GM18505 (cell line): Measurements from ENCODE around the gene TLL2.

Experiments used
- ATAC-seq: cut with Tn5 transposase; IDR thresholded peaks from one replicate; pipeline ENCODE4 v1.9.1; 2021; ENCODE audit not compliant: unreplicated experiment
- POLR2A ChIP-seq: IDR thresholded peaks from 4 replicates; pipeline ENCODE4 v1.6.1; 2011; ENCODE audit warnings: borderline replicate concordance; ENCODE audit not compliant: insufficient read depth, insufficient read length; ENCODE audit errors: extremely low read depth

TLL2 gene

DNA sequence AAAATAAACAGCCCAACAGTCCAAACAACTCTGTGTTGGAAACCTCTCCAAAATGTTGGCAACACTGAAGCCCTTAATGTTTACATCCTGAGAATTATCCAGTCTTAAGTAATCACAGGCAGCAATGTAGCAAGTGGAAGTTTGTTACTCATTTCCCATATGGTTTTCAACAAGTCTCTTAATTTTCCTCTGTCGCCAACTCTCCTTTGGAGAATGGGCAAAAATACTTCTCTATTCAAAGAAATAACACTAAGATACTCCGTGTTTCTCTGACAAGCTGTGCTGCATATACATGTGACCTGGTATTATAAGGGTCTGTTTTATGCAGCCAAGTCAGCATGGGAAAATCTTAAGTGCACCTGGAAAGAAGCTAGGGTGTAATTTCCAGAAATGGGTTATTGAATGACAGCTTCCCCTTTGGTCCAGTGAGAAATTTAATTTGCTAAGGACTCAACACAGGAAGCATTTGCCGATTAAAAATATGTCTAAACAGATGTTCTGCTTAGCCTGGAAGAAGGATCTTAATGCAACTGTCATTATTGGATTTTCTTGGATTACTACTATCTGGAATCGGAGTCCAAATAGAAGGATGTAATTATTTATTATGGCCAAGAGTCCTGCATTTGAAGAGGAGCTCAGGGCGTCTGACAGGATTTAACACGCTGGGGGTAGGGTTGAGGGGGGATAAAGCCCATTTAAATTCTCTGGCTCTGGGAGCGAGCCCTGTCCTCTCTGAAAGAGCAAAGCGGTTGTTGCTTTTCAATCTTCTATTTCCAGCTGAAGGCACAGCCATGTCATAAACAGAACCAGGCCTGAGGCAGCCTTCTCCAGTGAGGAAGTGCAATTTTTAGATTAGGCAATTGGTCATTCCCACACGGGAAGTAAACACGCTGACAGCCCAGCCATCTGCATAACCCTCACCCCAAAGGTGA is 73.1 kb downstream of the TLL2 start:
- TF ChIP-seq POLR2A = no peak
- no peak for ATAC-seq

DNA sequence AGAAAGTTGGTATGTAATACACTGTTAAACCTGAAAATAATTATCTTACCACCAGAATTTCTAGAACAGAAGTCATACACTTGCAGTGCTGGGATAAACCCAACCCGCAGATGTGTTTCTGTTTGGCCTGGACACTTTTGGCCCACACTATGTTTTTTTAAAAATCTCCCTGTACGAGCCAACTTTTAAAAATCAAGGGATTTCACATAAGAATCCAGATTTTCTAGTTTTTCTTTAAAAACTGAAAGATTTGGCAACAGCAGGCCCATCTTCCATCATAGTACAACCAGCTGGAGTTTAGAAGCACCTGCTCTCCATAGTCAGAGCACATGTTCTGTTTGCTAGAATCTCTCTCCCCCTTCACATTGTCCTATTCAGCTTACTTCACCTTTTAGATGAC is 74.0 kb downstream of the TLL2 start:
- TF ChIP-seq POLR2A = no peak

DNA sequence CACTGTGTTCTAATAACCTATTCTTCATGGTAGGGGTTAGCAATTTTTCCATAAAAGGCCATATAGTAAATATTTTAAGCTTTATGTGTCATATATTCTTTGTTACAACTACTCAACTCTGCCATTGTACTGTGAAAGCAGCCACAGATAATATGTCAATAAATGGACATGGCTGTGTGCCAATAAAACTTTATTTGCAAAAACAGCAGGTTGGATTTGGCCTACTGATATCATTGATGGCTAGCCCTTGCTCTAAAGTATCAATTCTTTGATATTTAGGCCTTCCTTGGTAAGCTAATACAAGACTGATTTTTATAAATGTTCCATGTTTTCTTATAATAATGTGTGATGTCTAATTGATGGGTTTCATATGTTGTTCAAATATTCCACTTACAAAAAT is 77.7 kb downstream of the TLL2 start:
- no peak for TF ChIP-seq POLR2A
- no peak for ATAC-seq

More for the DNA sequence above, 74.0 kb downstream of the TLL2 start:
- ATAC-seq = no peak

DNA sequence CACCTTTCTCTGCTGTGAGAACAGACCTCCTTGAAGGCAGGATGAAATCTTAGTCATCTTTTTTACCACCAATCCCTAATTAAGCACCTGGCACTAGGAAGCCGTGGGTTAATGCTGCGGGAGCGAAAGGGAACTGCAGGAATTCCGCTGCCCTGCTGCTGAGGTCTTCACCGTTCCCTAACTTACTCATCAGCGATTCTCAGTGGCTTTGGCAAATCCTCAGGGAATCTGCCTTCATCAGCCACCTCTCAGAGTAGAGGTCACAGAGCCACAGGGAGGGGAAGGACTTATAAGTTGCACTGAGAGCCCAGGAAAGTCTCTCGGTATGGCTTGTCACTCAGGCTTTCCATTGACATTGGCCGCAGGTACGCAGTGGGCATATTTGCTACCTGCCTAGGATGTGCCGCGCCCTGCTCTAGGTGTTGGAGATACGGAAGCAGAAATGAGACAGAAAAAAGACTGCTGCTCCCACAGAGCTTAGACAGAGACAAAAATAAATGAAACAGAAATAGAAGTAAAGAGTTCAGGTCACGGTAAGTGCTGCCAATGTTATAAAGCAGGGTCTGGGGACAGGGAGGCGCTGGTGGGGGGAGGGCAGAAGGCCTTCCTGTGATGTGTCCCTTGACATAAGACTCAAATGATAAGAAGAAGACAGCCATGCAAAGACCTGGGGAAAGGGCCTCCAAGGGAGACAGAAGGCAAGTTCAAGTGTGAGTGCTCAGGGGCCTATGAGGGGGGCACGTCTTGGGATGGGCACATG is 82.3 kb downstream of the TLL2 start:
- TF ChIP-seq POLR2A = no peak
- ATAC-seq = no peak

DNA sequence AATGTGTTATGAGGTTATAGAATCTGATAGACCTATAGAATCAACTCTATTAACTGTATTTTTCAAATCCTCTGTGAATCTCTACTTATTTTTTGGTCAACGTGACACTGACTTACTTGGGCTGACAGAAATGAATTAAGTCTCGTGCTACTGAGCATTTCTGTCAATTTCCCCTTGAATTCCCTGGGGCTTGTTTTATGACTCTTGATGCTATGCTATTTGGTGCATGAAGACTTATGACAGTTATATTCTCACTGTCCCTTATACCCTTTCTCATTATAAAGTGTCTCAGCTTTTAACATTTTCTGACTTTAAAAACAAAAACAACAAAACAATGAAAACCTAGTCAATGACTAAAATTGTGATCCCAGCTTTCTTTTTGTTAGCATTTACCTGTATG is 86.4 kb downstream of the TLL2 start:
- TF ChIP-seq POLR2A = no peak

DNA sequence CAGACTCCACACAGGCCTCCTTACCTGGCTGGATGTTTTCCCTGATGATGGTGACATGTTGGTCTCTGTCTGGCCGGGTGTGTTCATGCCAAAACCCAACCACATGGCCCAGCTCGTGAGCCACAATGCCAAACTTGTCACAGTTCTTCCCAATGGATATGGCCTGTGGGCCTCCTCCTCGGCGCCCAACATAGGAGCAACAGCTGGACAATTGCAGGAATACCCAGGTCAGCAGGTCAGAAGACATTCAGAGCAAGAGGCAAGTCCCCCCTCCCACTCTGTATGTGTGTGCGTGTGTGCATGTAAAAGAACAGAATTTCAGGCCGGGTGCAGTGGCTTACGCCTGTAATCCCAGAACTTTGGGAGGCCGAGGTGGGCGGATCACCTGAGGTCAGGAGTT is 91.2 kb downstream of the TLL2 start:
- TF ChIP-seq POLR2A = no peak
- no peak for ATAC-seq

More for the DNA sequence above, 86.4 kb downstream of the TLL2 start:
- no peak for ATAC-seq

DNA sequence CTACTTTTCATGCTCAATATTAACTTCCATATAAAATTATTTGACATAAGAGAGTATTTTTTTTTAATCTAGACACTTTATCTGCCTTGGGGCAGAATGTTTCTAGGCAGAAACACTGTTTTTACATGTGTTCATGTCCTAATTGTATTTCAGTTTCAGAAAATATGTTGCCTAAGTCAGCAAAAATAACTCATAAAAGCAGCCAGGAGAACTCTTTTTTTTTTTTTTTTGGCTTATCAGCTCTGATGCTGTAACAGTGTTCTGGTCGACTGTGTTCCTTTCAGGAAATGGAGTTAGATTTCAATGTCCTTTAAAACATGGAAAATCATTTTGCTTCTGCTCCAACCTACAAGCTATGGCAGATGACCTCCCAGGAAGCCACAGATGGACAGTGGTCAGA is 91.7 kb downstream of the TLL2 start:
- ATAC-seq = no peak
- no peak for TF ChIP-seq POLR2A

DNA sequence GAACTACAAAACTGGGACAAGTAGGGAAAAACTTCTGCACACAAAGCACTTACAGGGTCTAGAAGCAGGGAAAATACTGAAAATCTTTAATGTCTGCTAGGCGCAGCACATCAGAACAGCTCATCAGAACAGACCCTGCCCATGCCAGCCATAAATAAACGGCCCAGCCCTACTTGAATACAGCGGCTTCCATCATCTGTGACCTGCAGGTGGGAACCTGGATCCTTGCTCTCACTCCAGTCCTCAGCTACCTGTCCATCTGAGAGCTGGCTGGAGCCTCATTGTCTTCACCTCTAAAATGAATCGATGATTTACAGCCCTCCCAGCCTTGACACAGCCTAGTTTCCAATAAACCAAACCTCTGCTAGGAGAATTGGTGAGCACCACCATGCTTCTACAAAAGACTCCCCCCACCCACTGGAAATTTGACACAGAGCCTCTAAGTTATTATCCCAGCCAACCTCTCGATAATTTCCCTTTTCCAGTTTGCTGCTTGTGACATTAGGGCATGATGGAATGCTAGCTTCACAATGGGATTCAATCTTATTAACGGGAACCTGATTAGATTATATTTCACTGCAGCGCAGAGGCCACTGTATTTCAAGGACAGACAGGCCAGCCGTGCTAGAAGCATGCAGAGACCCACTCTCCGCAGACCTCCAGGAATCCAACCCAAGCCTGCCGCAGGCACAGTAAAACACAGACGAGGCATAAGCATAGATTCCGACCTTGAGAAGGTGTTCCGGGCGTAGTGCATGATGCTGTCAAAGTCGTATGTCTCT is 93.3 kb downstream of the TLL2 start:
- no peak for ATAC-seq
- TF ChIP-seq POLR2A = no peak

DNA sequence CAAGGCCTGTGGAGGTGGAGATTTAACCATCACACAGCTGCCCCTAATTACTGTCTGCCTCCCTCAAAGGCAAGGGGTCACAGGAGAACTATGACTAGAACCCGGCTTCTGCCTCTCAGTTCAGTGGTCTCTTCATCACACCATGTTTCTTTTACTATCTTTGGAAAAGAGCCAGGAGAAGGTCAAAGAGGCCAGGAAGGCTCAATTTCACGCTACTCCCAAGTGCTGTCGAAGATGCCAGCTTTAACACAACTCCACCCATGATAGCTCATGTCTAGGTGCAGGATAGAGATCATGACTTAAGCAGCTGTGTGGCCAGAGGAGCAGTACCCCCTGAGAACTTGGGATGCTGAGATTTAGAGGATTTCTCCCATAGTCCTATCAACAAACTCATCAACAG is 94.4 kb downstream of the TLL2 start:
- ATAC-seq = no peak
- no peak for TF ChIP-seq POLR2A

DNA sequence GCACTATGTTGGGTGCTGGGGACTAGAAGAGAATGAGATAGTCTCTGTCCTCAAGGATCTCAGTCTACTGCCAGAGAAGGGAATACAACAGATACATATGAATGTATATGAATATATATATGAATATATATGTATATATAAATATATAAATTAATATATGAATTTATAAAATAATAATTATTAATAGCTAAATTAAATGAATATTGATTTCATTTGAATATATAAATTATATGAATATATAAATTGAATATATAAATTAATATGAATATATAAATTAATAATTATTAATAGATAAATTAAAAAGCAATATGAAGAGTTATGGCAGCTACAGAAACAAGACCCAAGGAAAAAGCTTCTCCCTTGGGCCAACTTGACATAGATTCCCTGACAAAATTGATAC is 95.1 kb downstream of the TLL2 start:
- no peak for ATAC-seq
- no peak for TF ChIP-seq POLR2A

DNA sequence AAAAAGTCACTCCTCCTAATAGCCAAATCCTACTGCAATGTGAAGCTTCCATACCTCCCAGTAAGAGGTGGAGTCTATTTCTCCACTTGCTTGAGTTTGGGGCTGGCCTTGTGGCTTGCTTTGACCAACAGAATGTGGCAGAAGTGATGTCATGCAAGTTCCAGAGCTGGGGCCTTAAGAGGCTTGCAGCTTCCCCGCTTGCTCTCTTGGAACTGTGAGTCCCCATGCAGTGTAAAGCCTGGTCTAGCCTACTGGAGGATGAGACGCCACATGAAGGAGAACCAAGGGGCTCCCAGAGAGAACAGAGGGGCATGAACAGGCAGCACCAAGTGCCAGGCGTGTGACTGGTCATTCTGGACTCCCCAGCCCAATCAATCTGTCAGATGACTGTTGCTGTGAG is 96.3 kb downstream of the TLL2 start:
- no peak for TF ChIP-seq POLR2A
- no peak for ATAC-seq

DNA sequence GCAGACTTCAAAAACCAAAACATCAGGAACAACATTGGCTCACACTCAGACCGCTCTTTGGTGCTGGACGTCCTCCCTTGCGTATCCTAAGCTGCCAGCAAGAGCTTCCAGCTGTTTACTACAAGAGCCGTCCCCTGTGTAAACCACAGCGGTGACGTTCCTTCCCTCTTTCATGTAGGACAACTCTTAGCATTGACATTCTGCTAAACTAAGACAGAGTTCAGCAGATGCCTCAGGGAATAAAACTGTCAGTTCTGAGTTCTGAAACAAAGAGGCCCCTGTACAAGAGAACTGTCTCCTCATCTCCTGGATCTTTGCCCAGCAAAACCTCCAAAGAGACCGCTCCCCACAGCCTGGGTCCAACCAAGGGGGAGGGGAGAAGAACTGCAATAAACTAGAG is 97.1 kb downstream of the TLL2 start:
- no peak for ATAC-seq
- TF ChIP-seq POLR2A = no peak

DNA sequence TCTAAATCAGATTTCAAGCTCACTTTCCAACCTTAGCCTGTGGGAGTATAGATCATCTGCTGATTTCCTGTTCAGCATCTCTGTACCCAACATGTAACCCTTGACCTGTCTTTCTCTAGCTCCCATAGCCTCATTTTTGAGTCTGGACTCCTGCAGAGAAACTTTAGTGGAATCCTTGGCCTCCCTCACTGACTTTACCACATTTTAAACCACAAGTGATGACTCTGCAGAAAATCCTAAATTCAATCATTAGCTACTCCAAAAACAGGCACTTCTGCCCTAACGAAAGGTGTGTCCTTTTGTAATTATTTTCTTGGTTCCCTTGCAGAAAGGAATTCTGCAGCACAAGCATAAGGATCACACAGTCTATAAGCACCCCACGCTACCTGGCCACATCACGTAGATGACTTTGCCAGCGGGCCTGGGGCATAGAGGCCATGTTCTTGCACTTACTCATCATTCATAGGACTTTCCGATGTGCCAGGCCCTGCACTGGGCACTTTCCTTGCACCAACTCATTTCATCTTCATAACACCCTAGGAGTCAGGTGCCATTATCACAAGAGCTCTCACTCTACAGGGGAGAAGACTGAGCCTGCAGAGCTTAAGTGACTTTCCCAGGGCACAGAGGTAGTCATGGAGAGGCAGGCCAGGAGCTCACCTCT is 97.7 kb downstream of the TLL2 start:
- no peak for ATAC-seq
- no peak for TF ChIP-seq POLR2A
